ENCODE results near the gene CNN2.
"Not testable (repeated sequence)": the region's sequence is repeated elsewhere in the genome, so short reads cannot be mapped to it uniquely, and the experiment has no call there.

The CNN2 gene

GRCh38 chr19:1019616-1019961 lies 6.8 kb upstream of the CNN2 start:
- Histone ChIP-seq H2AFZ (ENCODE audit: low read length) (no peak overlapping the region), H3K9me3 (replicated peaks; ENCODE audit: insufficient read depth, low read length) (no peaks in the 10 kb centered on the region), H3K4me2 (ENCODE audit: low read depth, low read length) (peak overlapping the region; percentile 73), H3K36me3 (replicated peaks; ENCODE audit: insufficient read depth, low read length) (no peaks in the 10 kb centered on the region), H3K4me3 (ENCODE audit: low read length) (peak overlapping the region; percentile 97), H3K4me1 (ENCODE audit: low read length) (peaks cover 45% of the 10 kb centered on the region), H3K9me2 (replicated peaks; ENCODE audit: insufficient read depth, low read length) (no peaks in the 10 kb centered on the region), H3K27ac (ENCODE audit: low read length) (no peak overlapping the region), H4K20me1 (ENCODE audit: insufficient read depth, low read length) (peaks cover 25% of the 10 kb centered on the region), H3K9ac (ENCODE audit: low read length) (peak overlapping the region; percentile 92), H3F3A (ENCODE audit: insufficient read depth, low read length) (peaks cover 30% of the 10 kb centered on the region), H3K27me3 (replicated peaks; ENCODE audit: insufficient read depth, low read length) (no peaks in the 10 kb centered on the region), H3K79me2 (ENCODE audit: low read length) (peaks cover 61% of the 10 kb centered on the region)
- TF ChIP-seq EZH2phosphoT487 (IDR thresholded peaks at IDR 0.05; ENCODE audit: low read length) (no peak), EZH2 (optimal IDR thresholded peaks at IDR 0.05; ENCODE audit: low read depth, low read length) (no peak)
- TF ChIP-seq, protein P1, sequence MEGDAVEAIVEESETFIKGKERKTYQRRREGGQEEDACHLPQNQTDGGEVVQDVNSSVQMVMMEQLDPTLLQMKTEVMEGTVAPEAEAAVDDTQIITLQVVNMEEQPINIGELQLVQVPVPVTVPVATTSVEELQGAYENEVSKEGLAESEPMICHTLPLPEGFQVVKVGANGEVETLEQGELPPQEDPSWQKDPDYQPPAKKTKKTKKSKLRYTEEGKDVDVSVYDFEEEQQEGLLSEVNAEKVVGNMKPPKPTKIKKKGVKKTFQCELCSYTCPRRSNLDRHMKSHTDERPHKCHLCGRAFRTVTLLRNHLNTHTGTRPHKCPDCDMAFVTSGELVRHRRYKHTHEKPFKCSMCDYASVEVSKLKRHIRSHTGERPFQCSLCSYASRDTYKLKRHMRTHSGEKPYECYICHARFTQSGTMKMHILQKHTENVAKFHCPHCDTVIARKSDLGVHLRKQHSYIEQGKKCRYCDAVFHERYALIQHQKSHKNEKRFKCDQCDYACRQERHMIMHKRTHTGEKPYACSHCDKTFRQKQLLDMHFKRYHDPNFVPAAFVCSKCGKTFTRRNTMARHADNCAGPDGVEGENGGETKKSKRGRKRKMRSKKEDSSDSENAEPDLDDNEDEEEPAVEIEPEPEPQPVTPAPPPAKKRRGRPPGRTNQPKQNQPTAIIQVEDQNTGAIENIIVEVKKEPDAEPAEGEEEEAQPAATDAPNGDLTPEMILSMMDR (IDR thresholded peaks at IDR 0.05; ENCODE audit: low read length), result no peak
- DNase-seq, result no peak

DNA sequence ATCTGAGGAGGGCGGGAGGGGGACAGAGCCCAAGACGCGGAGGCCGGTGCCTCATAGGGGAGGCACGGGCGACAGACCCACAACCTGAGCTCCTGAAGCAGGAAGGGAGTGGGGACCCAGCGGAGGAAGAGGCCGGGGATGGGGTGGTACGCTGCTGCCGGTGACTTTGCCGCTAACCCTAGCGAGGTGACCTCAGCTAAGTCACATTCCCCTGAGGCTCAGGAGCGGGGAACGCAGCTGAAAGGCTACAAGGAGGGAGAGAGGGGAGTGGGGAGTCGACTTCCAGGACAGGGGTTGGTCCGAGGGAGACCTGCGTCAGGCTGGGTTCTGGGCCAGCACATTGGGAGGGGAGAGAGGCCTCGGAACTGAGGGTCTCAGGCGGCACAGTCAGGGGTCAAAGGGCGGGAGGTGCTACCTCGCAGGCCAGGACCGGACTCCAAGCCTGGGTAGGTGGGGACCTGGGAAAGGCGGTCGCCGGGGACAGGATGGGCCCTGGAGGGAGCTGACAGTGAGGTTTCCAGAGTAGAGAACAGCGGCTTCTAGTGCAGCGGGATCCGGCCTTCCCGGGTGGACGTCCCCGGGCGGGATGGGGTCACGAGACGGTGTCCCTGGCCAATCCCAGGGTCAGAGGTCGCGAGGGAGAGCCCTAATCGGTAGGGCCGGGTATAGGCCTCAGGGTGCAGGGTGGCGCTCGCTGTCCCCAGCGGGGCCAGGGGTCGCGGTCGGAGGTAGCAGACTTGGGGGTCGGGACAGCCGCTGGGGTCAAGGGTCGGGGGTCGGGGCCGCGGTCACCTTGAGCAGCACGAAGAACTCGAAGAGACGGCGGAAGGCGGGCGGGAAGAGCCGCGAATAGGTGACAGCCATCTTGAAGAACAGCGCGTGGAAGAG lies 6.2 kb upstream of the CNN2 start:
- Histone ChIP-seq H3K36me3 (replicated peaks; ENCODE audit: insufficient read depth, low read length) (no peaks in the 10 kb centered on the region), H3K9me2 (replicated peaks; ENCODE audit: insufficient read depth, low read length) (no peaks in the 10 kb centered on the region), H3K9ac (ENCODE audit: low read length) (peak overlapping the region; percentile 92), H3K79me2 (ENCODE audit: low read length) (peaks cover 55% of the 10 kb centered on the region), H3F3A (ENCODE audit: insufficient read depth, low read length) (peaks cover 30% of the 10 kb centered on the region), H3K9me3 (replicated peaks; ENCODE audit: insufficient read depth, low read length) (no peaks in the 10 kb centered on the region), H3K4me3 (ENCODE audit: low read length) (peak overlapping the region; percentile 97), H3K27me3 (replicated peaks; ENCODE audit: insufficient read depth, low read length) (no peaks in the 10 kb centered on the region), H4K20me1 (ENCODE audit: insufficient read depth, low read length) (peaks cover 25% of the 10 kb centered on the region), H3K27ac (ENCODE audit: low read length) (peak overlapping the region; percentile 47), H2AFZ (ENCODE audit: low read length) (no peak overlapping the region), H3K4me2 (ENCODE audit: low read depth, low read length) (peak overlapping the region; percentile 73), H3K4me1 (ENCODE audit: low read length) (peaks cover 43% of the 10 kb centered on the region)
- DNase-seq, result peak; percentile 44
- no peak for TF ChIP-seq EZH2phosphoT487 (IDR thresholded peaks at IDR 0.05; ENCODE audit: low read length)
- TF ChIP-seq EZH2 (optimal IDR thresholded peaks at IDR 0.05; ENCODE audit: low read depth, low read length), result no peak
- TF ChIP-seq, protein P1 (IDR thresholded peaks at IDR 0.05; ENCODE audit: low read length), result no peak

DNA sequence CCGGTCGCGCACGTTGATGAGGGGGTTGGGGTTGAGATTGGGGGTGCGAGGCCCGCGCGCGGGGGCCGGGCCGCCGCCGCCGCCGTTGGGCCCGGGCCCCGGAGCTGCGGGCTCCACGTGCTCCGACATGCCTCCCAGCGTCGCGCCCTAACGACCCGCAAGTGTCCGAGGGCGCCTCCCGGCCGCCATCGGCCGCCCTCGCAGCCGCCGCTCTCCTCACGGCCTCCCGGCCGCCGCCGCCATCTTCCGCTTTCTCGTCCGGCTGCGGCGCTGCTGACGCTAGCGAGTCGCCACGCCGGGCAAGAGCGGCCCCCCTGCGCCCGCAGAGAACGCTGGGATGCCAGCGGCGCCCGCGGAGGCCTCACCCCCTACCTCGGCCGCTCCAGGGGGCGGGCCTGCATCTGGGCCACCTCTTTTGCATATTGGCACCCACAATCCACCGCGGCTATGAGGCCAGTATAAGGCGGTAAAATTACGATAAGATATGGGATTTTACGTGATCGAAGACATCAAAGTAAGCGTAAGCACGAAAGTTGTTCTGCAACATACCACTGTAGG lies 5.5 kb upstream of the CNN2 start, which contains the start of gene TMEM259:
Gene TMEM259, minus strand, starts transcription at position 256 of the 558 bp plus-strand sequence. Its CDS starts 127 bp downstream, at position 129.
- Histone ChIP-seq H3K4me3 (ENCODE audit: low read length) (peak within 1 kb of the TSS; percentile 97), H3K27me3 (replicated peaks; ENCODE audit: insufficient read depth, low read length) (no peaks in the 10 kb centered on the region), H3K9me2 (replicated peaks; ENCODE audit: insufficient read depth, low read length) (no peaks in the 10 kb centered on the region), H3K9ac (ENCODE audit: low read length) (peak within 1 kb of the TSS; percentile 92), H3K36me3 (replicated peaks; ENCODE audit: insufficient read depth, low read length) (no peaks in the 10 kb centered on the region), H3K9me3 (replicated peaks; ENCODE audit: insufficient read depth, low read length) (no peaks in the 10 kb centered on the region), H3K27ac (ENCODE audit: low read length) (peak within 1 kb of the TSS; percentile 63), H3K4me2 (ENCODE audit: low read depth, low read length) (peak within 1 kb of the TSS; percentile 73), H2AFZ (ENCODE audit: low read length) (no peak within 1 kb of the TSS; the same call in 1 of the 2 replicates), H4K20me1 (ENCODE audit: insufficient read depth, low read length) (peaks cover 25% of the 10 kb centered on the region), H3F3A (ENCODE audit: insufficient read depth, low read length) (peaks cover 35% of the 10 kb centered on the region), H3K79me2 (ENCODE audit: low read length) (peaks cover 48% of the 10 kb centered on the region), H3K4me1 (ENCODE audit: low read length) (peaks cover 39% of the 10 kb centered on the region)
- TF ChIP-seq EZH2phosphoT487 (IDR thresholded peaks at IDR 0.05; ENCODE audit: low read length) (no peak), EZH2 (optimal IDR thresholded peaks at IDR 0.05; ENCODE audit: low read depth, low read length) (no peak)
- TF ChIP-seq, protein P1 (IDR thresholded peaks at IDR 0.05; ENCODE audit: low read length), result no peak
- DNase-seq, result peak; percentile 98

GRCh38 chr19:1023883-1024188 lies 2.6 kb upstream of the CNN2 start:
- H3K9me2 ChIP-seq (replicated peaks; ENCODE audit: insufficient read depth, low read length); H3K9ac ChIP-seq (ENCODE audit: low read length); H3K4me2 ChIP-seq (ENCODE audit: low read depth, low read length); H3K27ac ChIP-seq (ENCODE audit: low read length); H4K20me1 ChIP-seq (ENCODE audit: insufficient read depth, low read length); H3K9me3 ChIP-seq (replicated peaks; ENCODE audit: insufficient read depth, low read length); H3K36me3 ChIP-seq (replicated peaks; ENCODE audit: insufficient read depth, low read length); DNase-seq; H3K4me3 ChIP-seq (ENCODE audit: low read length); H3K27me3 ChIP-seq (replicated peaks; ENCODE audit: insufficient read depth, low read length); H2AFZ ChIP-seq (ENCODE audit: low read length): not testable (repeated sequence)
- Histone ChIP-seq H3K4me1 (ENCODE audit: low read length) (peaks cover 13% of the 10 kb centered on the region), H3F3A (ENCODE audit: insufficient read depth, low read length) (peaks cover 43% of the 10 kb centered on the region), H3K79me2 (ENCODE audit: low read length) (peaks cover 42% of the 10 kb centered on the region)

DNA sequence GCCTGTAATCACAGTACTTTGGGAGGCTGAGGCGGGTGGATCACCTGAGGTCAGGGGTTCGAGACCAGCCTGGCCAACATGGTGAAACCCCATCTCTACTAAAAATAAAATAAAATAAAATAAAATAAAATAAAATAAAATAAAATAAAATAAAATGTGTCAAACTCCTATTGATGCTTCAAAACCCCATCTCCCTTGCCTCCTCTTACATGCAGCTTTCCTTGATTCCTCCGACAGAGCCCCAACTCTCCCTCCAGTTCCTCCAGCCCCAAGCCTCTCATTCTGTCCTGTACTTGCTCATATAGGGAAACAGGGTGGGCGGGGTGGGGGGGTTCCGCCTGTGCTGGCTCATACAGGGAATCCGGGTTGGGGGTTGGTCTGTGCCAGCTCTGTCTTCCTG lies 1.3 kb upstream of the CNN2 start:
- H3K79me2 ChIP-seq (ENCODE audit: low read length), result peaks cover 40% of the 10 kb centered on the region
- H3K9me3 ChIP-seq (replicated peaks; ENCODE audit: insufficient read depth, low read length); H3K4me2 ChIP-seq (ENCODE audit: low read depth, low read length); DNase-seq; H3K4me1 ChIP-seq (ENCODE audit: low read length); H3K36me3 ChIP-seq (replicated peaks; ENCODE audit: insufficient read depth, low read length); H4K20me1 ChIP-seq (ENCODE audit: insufficient read depth, low read length); H3K27ac ChIP-seq (ENCODE audit: low read length); H3K27me3 ChIP-seq (replicated peaks; ENCODE audit: insufficient read depth, low read length); H3K9ac ChIP-seq (ENCODE audit: low read length); H3K9me2 ChIP-seq (replicated peaks; ENCODE audit: insufficient read depth, low read length); H3K4me3 ChIP-seq (ENCODE audit: low read length); H2AFZ ChIP-seq (ENCODE audit: low read length): not testable (repeated sequence)
- H3F3A ChIP-seq (ENCODE audit: insufficient read depth, low read length), result peaks cover 38% of the 10 kb centered on the region

Data from MM.1S (cell line).